ENCODE measurements around the gene C19orf38.

Gene C19orf38

GRCh38 chr19:10863107-10863717, 15.0 kb downstream of the C19orf38 start:
- H3K4me2 ChIP-seq (ENCODE audit: low read length): no peak overlapping the region
- no peak overlapping the region for H2AFZ ChIP-seq (ENCODE audit: low read length)
- no peak overlapping the region for H3K27ac ChIP-seq (ENCODE audit: low read depth, low read length, poor library complexity, severe bottlenecking)
- H3K9ac ChIP-seq (ENCODE audit: low read length): no peak overlapping the region
- H3K9me2 ChIP-seq (ENCODE audit: low read depth, low read length): no peaks in the 10 kb centered on the region
- H3K36me3 ChIP-seq (ENCODE audit: insufficient read depth, low read length): no peaks in the 10 kb centered on the region
- no peak overlapping the region for H3K4me3 ChIP-seq (ENCODE audit: low read depth, low read length, poor library complexity, severe bottlenecking)
- H3F3A ChIP-seq (ENCODE audit: insufficient read depth, low read length): no peaks in the 10 kb centered on the region
- H3K27me3 ChIP-seq (ENCODE audit: insufficient read depth, low read length): no peaks in the 10 kb centered on the region
- peaks cover 32% of the 10 kb centered on the region for H3K4me1 ChIP-seq (ENCODE audit: insufficient read depth, low read length, severe bottlenecking)
- no peaks in the 10 kb centered on the region for H3K9me3 ChIP-seq (ENCODE audit: low read length)
- no peaks in the 10 kb centered on the region for H3K79me2 ChIP-seq (ENCODE audit: insufficient read depth, low read length)
- TF ChIP-seq, protein P1, sequence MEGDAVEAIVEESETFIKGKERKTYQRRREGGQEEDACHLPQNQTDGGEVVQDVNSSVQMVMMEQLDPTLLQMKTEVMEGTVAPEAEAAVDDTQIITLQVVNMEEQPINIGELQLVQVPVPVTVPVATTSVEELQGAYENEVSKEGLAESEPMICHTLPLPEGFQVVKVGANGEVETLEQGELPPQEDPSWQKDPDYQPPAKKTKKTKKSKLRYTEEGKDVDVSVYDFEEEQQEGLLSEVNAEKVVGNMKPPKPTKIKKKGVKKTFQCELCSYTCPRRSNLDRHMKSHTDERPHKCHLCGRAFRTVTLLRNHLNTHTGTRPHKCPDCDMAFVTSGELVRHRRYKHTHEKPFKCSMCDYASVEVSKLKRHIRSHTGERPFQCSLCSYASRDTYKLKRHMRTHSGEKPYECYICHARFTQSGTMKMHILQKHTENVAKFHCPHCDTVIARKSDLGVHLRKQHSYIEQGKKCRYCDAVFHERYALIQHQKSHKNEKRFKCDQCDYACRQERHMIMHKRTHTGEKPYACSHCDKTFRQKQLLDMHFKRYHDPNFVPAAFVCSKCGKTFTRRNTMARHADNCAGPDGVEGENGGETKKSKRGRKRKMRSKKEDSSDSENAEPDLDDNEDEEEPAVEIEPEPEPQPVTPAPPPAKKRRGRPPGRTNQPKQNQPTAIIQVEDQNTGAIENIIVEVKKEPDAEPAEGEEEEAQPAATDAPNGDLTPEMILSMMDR (IDR thresholded peaks at IDR 0.05; ENCODE audit: low read length): no peak
- TF ChIP-seq EZH2 (IDR thresholded peaks at IDR 0.05; ENCODE audit: borderline replicate concordance, low read length): no peak
- H4K20me1 ChIP-seq (ENCODE audit: insufficient read depth, low read length): no peaks in the 10 kb centered on the region

DNA sequence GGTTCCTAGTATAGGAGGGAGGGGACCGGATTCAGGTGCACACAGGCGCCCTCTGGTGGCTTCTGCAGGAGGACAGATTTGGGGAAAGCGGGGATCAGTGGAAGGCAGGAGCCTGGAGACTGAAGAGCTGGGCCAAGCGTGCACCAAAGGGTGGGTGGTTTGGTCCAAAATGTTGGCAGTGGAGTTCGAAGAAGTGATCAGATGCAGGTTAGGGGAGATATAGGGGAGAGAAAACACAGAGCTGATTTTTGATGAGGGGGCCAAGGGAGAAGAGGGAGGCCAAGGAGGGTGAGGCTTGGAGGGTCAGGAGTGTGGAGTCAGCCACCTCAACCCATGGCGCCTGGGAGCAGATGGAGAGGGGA, 16.3 kb downstream of the C19orf38 start:
- no peaks in the 10 kb centered on the region for H3K27me3 ChIP-seq (ENCODE audit: insufficient read depth, low read length)
- H3K36me3 ChIP-seq (ENCODE audit: insufficient read depth, low read length): no peaks in the 10 kb centered on the region
- H3K4me2 ChIP-seq (ENCODE audit: low read length): peak overlapping the region; percentile 67
- peak overlapping the region; percentile 42 for H3K9ac ChIP-seq (ENCODE audit: low read length)
- no peaks in the 10 kb centered on the region for H3F3A ChIP-seq (ENCODE audit: insufficient read depth, low read length)
- peak overlapping the region; percentile 98 for H2AFZ ChIP-seq (ENCODE audit: low read length)
- no peak overlapping the region for H3K27ac ChIP-seq (ENCODE audit: low read depth, low read length, poor library complexity, severe bottlenecking)
- H3K4me3 ChIP-seq (ENCODE audit: low read depth, low read length, poor library complexity, severe bottlenecking): peak overlapping the region; percentile 43
- no peaks in the 10 kb centered on the region for H4K20me1 ChIP-seq (ENCODE audit: insufficient read depth, low read length)
- H3K9me3 ChIP-seq (ENCODE audit: low read length): no peaks in the 10 kb centered on the region
- no peaks in the 10 kb centered on the region for H3K9me2 ChIP-seq (ENCODE audit: low read depth, low read length)
- H3K4me1 ChIP-seq (ENCODE audit: insufficient read depth, low read length, severe bottlenecking): peaks cover 45% of the 10 kb centered on the region
- no peaks in the 10 kb centered on the region for H3K79me2 ChIP-seq (ENCODE audit: insufficient read depth, low read length)
- TF ChIP-seq, protein P1 (IDR thresholded peaks at IDR 0.05; ENCODE audit: low read length): peak; percentile 97
- TF ChIP-seq EZH2 (IDR thresholded peaks at IDR 0.05; ENCODE audit: borderline replicate concordance, low read length): no peak

DNA sequence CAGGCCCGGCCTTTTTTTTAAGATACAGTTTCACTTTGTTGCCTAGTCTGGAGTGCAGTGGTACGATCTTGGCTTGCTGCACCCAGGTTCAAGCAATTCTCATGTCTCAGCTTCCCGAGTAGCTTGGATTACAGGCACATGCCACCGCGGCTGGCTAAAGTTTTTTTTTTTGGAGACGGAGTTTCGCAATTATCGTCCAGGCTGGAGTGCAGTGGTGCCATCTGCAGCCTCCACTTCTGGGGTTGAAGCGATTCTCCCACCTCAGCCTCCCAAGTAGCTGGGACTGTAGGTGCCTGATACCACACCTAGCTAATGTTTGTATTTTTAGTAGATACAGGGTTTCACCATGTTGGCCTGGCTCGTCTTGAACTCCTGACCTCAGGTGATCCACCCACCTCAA, 18.3 kb downstream of the C19orf38 start:
- no peak overlapping the region for H3K9ac ChIP-seq (ENCODE audit: low read length)
- H3K4me3 ChIP-seq (ENCODE audit: low read depth, low read length, poor library complexity, severe bottlenecking): no peak overlapping the region
- H3K9me2 ChIP-seq (ENCODE audit: low read depth, low read length): no peaks in the 10 kb centered on the region
- peaks cover 57% of the 10 kb centered on the region for H3K4me1 ChIP-seq (ENCODE audit: insufficient read depth, low read length, severe bottlenecking)
- no peaks in the 10 kb centered on the region for H3K27me3 ChIP-seq (ENCODE audit: insufficient read depth, low read length)
- no peak overlapping the region for H2AFZ ChIP-seq (ENCODE audit: low read length)
- no peaks in the 10 kb centered on the region for H3K79me2 ChIP-seq (ENCODE audit: insufficient read depth, low read length)
- no peaks in the 10 kb centered on the region for H3K36me3 ChIP-seq (ENCODE audit: insufficient read depth, low read length)
- no peak overlapping the region for H3K4me2 ChIP-seq (ENCODE audit: low read length)
- TF ChIP-seq, protein P1 (IDR thresholded peaks at IDR 0.05; ENCODE audit: low read length): no peak
- TF ChIP-seq EZH2 (IDR thresholded peaks at IDR 0.05; ENCODE audit: borderline replicate concordance, low read length): no peak
- no peaks in the 10 kb centered on the region for H3K9me3 ChIP-seq (ENCODE audit: low read length)
- H3K27ac ChIP-seq (ENCODE audit: low read depth, low read length, poor library complexity, severe bottlenecking): peak overlapping the region; percentile 92
- no peaks in the 10 kb centered on the region for H3F3A ChIP-seq (ENCODE audit: insufficient read depth, low read length)
- no peaks in the 10 kb centered on the region for H4K20me1 ChIP-seq (ENCODE audit: insufficient read depth, low read length)

All from OCI-LY1 (cell line).